ENCODE data around the gene SGK2. TPM values are rescaled to one million over a fixed set of nuclear protein-coding genes. Genes with fewer than 3 reads are reported as not detected.

The SGK2 gene
- total RNA-seq, 1 donor from 2014 or later, result 0.85 TPM

DNA sequence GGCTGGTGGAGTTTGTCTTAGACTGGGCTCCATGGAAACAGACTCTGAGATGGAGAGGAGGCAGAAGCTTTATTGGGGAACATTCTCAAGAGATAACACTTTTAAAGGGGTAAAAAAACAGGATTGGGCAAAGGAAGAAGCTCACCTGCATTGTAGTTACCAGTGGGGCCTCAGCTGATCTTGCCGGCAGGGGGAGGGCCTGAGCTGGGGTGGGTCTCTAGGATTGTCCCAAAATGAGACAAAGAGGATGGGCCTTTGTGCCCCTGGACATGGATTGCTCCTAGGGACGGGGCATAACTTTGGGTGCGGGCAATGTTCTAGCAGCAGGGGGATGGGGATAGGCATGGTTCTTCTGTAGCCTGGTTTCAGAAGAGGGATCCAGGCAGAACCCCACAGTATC, 12.5 kb downstream of the SGK2 start:
- no peaks in the 10 kb centered on the region for H3K9me3 Mint-ChIP-seq (ENCODE audit: unreplicated experiment)
- H3K27ac Mint-ChIP-seq (ENCODE audit: unreplicated experiment), result no peak overlapping the region
- no peaks in the 10 kb centered on the region for H3K36me3 Mint-ChIP-seq (ENCODE audit: low read depth, unreplicated experiment)
- no peak for DNase-seq (ENCODE audit: low spot score)
- no peak overlapping the region for H3K4me3 Mint-ChIP-seq (ENCODE audit: unreplicated experiment)
- peaks cover 4% of the 10 kb centered on the region for H3K27me3 Mint-ChIP-seq (ENCODE audit: unreplicated experiment)
- TF ChIP-seq, protein P1, sequence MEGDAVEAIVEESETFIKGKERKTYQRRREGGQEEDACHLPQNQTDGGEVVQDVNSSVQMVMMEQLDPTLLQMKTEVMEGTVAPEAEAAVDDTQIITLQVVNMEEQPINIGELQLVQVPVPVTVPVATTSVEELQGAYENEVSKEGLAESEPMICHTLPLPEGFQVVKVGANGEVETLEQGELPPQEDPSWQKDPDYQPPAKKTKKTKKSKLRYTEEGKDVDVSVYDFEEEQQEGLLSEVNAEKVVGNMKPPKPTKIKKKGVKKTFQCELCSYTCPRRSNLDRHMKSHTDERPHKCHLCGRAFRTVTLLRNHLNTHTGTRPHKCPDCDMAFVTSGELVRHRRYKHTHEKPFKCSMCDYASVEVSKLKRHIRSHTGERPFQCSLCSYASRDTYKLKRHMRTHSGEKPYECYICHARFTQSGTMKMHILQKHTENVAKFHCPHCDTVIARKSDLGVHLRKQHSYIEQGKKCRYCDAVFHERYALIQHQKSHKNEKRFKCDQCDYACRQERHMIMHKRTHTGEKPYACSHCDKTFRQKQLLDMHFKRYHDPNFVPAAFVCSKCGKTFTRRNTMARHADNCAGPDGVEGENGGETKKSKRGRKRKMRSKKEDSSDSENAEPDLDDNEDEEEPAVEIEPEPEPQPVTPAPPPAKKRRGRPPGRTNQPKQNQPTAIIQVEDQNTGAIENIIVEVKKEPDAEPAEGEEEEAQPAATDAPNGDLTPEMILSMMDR (IDR thresholded peaks at IDR 0.05; ENCODE audit: unreplicated experiment), result no peak
- no peaks in the 10 kb centered on the region for H3K4me1 Mint-ChIP-seq (ENCODE audit: unreplicated experiment)

DNA sequence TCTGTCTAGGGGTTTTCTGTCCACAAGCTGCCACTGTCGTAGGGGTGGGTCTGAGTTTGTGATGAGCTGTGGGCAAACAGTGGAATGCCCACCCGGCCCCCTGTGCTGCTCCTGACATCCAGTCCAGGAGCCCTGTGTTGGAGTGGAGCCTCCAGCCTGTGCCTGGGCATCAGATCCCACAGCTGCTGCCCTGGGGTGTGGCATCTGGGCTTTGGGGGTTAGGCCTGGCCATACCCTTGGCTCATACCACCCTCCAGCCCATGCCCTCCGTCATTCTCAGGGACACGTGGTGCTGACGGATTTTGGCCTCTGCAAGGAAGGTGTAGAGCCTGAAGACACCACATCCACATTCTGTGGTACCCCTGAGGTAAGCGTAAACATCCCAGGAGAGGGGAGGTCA, 12.9 kb downstream of the SGK2 start:
- Mint-ChIP-seq H3K4me1 (ENCODE audit: unreplicated experiment) (no peaks in the 10 kb centered on the region), H3K27me3 (ENCODE audit: unreplicated experiment) (peaks cover 4% of the 10 kb centered on the region), H3K4me3 (ENCODE audit: unreplicated experiment) (no peak overlapping the region), H3K9me3 (ENCODE audit: unreplicated experiment) (no peaks in the 10 kb centered on the region), H3K36me3 (ENCODE audit: low read depth, unreplicated experiment) (no peaks in the 10 kb centered on the region), H3K27ac (ENCODE audit: unreplicated experiment) (no peak overlapping the region)
- TF ChIP-seq, protein P1 (IDR thresholded peaks at IDR 0.05; ENCODE audit: unreplicated experiment), result no peak
- no peak for DNase-seq (ENCODE audit: low spot score)

DNA sequence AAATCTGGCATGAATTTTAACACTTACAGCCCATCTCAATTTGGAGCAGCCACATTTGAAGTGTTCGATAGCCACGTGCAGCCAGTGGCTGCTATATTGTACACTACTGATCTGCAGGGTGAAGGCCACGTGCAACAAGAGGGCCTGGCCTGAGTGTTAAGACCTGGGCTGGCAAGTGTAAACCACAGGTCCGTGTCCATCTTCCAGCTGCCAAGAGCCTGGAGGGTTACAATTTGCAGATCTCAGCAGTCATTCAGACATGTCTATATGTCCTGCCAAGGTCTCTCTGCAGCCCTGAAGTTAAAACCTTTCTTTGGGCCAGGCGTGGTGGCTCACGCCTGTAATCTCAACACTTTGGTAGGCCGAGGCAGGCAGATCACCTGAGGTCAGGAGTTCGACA, 14.1 kb downstream of the SGK2 start:
- Mint-ChIP-seq H3K4me3 (ENCODE audit: unreplicated experiment) (no peak overlapping the region), H3K4me1 (ENCODE audit: unreplicated experiment) (no peaks in the 10 kb centered on the region), H3K27ac (ENCODE audit: unreplicated experiment) (no peak overlapping the region), H3K9me3 (ENCODE audit: unreplicated experiment) (no peaks in the 10 kb centered on the region), H3K36me3 (ENCODE audit: low read depth, unreplicated experiment) (no peaks in the 10 kb centered on the region), H3K27me3 (ENCODE audit: unreplicated experiment) (peaks cover 4% of the 10 kb centered on the region)
- TF ChIP-seq, protein P1 (IDR thresholded peaks at IDR 0.05; ENCODE audit: unreplicated experiment), result no peak
- DNase-seq (ENCODE audit: low spot score), result no peak

DNA sequence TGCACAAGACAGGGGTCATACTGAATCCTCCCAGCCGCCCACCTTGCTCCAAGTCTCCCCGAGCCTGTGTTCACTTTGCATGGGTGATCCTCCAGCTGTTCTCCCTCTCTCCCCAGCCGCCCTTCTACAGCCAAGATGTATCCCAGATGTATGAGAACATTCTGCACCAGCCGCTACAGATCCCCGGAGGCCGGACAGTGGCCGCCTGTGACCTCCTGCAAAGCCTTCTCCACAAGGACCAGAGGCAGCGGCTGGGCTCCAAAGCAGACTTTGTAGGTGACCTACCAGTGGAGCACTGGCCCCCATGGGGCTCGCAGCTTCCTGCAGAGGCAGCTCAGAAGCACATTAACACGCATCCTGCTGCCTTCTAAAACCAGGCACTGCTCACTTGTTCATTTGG, 17.3 kb downstream of the SGK2 start:
- no peaks in the 10 kb centered on the region for H3K36me3 Mint-ChIP-seq (ENCODE audit: low read depth, unreplicated experiment)
- no peak overlapping the region for H3K27ac Mint-ChIP-seq (ENCODE audit: unreplicated experiment)
- H3K27me3 Mint-ChIP-seq (ENCODE audit: unreplicated experiment), result peaks cover 1% of the 10 kb centered on the region
- no peaks in the 10 kb centered on the region for H3K9me3 Mint-ChIP-seq (ENCODE audit: unreplicated experiment)
- DNase-seq (ENCODE audit: low spot score), result no peak
- TF ChIP-seq, protein P1 (IDR thresholded peaks at IDR 0.05; ENCODE audit: unreplicated experiment), result no peak
- H3K4me1 Mint-ChIP-seq (ENCODE audit: unreplicated experiment), result no peaks in the 10 kb centered on the region
- H3K4me3 Mint-ChIP-seq (ENCODE audit: unreplicated experiment), result no peak overlapping the region

DNA sequence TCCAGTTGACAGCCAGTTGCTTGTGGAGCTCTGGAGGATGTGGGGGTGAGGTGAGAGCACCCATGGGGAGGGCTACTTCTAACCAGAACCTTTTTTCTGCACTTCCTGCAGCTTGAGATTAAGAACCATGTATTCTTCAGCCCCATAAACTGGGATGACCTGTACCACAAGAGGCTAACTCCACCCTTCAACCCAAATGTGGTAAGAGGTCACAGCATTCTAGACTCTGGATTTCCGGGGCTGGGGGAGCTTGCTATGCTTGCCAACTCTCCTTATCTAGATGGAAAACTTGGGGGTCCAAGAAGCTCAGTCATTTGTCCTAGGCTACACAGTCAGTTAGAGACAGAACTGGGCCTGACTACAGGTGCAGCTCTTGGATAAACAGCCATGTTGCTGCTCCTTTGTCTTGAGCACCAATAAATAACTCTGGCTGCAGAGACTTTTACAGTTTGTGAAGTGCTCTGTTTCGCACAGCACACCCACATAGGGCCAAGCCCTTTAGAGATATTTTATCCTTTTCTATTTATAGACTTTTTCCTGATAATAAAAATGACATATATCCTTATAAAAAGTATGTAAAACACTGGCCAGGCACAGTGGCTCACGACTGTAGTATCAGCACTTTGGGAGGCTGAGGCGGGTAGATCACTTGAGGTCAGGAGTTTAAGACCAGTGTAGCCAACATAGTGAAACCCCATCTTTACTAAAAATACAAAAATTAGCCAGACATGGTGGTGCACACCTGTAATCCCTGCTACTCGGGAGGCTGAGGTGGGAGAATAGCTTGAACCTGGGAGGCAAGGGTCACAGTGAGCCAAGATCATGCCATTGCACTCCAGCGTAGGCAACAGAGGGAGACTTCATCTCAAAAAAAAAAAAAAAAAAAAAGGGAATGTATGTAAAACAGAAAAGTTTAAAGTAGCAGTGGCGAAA, 21.3 kb downstream of the SGK2 start:
- TF ChIP-seq, protein P1 (IDR thresholded peaks at IDR 0.05; ENCODE audit: unreplicated experiment), result no peak
- Mint-ChIP-seq H3K27me3 (ENCODE audit: unreplicated experiment) (no peaks in the 10 kb centered on the region), H3K4me1 (ENCODE audit: unreplicated experiment) (no peaks in the 10 kb centered on the region)

More for the DNA sequence above, 21.3 kb downstream of the SGK2 start:
- no peak overlapping the region for H3K27ac Mint-ChIP-seq (ENCODE audit: unreplicated experiment)
- H3K36me3 Mint-ChIP-seq (ENCODE audit: low read depth, unreplicated experiment), result no peaks in the 10 kb centered on the region
- H3K4me3 Mint-ChIP-seq (ENCODE audit: unreplicated experiment), result no peak overlapping the region
- no peak for DNase-seq (ENCODE audit: low spot score)
- H3K9me3 Mint-ChIP-seq (ENCODE audit: unreplicated experiment), result no peaks in the 10 kb centered on the region

Data from endothelial cell (in vitro differentiated cells).